NB4 (cell line): ENCODE measurements around the gene ZNF783.

Source experiments
- MYC ChIP-seq: IDR thresholded peaks from 2 replicates; pipeline ENCODE4 v1.6.1; 2011; ENCODE audit warnings: low read depth, low read length
- POLR2A ChIP-seq: IDR thresholded peaks from 2 replicates; pipeline ENCODE4 v1.6.1; 2011; ENCODE audit warnings: mild to moderate bottlenecking; ENCODE audit not compliant: insufficient read length; ENCODE audit errors: extremely low read depth
- TF ChIP-seq, protein P1 (sequence below): IDR thresholded peaks from one replicate; pipeline ENCODE4 v1.5.1; 2012; ENCODE audit warnings: low read depth, low read length
- TF ChIP-seq, protein P2 (sequence below): IDR thresholded peaks from 2 replicates; pipeline ENCODE4 v1.6.1; 2011; ENCODE audit warnings: low read depth, low read length

DNA sequence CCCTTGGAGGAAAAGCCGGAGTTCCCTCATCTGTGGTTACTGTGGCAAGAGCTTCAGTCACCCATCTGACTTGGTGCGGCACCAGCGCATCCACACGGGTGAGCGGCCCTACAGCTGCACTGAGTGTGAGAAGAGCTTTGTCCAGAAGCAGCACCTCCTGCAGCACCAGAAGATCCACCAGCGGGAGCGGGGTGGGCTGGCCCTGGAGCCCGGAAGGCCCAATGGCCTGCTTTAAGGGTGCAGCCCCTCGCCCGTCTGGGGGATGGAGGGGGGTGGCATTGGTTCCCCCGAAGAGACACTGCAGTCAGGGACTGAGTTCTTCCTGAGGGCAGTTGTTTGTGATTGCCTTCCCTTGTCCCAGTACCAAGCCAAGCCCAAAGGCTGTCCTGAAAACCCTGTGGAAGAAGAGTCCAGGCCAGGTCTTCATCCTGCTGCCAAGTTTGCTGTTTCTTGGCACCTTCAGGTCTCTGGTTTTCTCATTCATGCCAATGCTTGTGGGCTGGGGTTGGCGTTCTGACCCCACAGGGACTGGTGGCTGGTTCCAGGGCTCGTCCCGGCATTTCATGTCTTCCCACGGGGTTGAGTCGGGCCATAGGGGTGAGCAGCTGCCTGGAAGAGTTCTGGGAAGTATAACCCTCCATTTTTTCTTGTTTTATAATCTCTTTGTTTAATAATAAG, 7.7 kb upstream of the ZNF783 start:
- TF ChIP-seq, protein P1, sequence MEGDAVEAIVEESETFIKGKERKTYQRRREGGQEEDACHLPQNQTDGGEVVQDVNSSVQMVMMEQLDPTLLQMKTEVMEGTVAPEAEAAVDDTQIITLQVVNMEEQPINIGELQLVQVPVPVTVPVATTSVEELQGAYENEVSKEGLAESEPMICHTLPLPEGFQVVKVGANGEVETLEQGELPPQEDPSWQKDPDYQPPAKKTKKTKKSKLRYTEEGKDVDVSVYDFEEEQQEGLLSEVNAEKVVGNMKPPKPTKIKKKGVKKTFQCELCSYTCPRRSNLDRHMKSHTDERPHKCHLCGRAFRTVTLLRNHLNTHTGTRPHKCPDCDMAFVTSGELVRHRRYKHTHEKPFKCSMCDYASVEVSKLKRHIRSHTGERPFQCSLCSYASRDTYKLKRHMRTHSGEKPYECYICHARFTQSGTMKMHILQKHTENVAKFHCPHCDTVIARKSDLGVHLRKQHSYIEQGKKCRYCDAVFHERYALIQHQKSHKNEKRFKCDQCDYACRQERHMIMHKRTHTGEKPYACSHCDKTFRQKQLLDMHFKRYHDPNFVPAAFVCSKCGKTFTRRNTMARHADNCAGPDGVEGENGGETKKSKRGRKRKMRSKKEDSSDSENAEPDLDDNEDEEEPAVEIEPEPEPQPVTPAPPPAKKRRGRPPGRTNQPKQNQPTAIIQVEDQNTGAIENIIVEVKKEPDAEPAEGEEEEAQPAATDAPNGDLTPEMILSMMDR: no peak
- TF ChIP-seq MYC (no peak), POLR2A (no peak)
- TF ChIP-seq, protein P2, sequence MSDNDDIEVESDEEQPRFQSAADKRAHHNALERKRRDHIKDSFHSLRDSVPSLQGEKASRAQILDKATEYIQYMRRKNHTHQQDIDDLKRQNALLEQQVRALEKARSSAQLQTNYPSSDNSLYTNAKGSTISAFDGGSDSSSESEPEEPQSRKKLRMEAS: no peak
